ENCODE data around the gene KCND2.

The KCND2 gene

DNA sequence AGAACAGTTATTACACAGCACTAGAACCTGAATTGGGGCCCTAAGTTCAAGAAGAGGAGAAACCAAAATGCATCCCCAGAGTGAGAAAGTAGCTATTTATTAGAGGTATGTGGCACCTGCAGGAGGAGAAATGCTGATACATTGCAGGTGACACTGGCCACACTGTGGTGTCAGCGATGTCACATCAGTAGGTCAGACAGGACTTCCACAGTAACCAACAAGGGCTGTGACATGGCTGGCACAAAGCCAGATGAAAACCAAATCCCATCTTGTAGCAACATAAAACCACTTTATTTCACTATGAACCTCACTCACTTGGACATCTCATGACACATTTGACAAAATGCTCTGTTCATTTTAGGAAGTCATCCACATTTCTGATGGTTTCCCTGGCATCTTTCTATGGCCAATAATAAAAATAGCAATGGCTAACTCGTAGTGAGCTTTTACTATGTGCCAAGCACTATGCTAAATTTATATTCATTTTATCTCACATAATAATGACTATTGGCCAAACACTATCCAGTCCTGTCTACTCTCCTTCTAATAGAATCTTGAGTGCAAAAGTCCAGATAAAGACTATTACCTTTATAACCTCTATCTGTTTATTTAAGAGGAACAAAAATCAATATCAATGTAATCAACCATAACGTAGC is 430.7 kb downstream of the KCND2 start:
- no peaks in the 10 kb centered on the region for H3K27me3 ChIP-seq (ENCODE audit: control insufficient read depth, insufficient read depth, low read length)
- H2AFZ ChIP-seq: no peak overlapping the region
- H3K36me3 ChIP-seq (ENCODE audit: control insufficient read depth, insufficient read depth, low read length): no peaks in the 10 kb centered on the region
- H3K27ac ChIP-seq: no peak overlapping the region
- no peaks in the 10 kb centered on the region for H3K4me1 ChIP-seq
- H3K4me3 ChIP-seq (ENCODE audit: low read depth, low read length): no peak overlapping the region
- H3K9me3 ChIP-seq (ENCODE audit: control insufficient read depth, low read length): no peaks in the 10 kb centered on the region
- H3K9ac ChIP-seq: no peak overlapping the region
- no peaks in the 10 kb centered on the region for H3K79me2 ChIP-seq
- no peak overlapping the region for H3K4me2 ChIP-seq (ENCODE audit: low read length)
- TF ChIP-seq, protein P1, sequence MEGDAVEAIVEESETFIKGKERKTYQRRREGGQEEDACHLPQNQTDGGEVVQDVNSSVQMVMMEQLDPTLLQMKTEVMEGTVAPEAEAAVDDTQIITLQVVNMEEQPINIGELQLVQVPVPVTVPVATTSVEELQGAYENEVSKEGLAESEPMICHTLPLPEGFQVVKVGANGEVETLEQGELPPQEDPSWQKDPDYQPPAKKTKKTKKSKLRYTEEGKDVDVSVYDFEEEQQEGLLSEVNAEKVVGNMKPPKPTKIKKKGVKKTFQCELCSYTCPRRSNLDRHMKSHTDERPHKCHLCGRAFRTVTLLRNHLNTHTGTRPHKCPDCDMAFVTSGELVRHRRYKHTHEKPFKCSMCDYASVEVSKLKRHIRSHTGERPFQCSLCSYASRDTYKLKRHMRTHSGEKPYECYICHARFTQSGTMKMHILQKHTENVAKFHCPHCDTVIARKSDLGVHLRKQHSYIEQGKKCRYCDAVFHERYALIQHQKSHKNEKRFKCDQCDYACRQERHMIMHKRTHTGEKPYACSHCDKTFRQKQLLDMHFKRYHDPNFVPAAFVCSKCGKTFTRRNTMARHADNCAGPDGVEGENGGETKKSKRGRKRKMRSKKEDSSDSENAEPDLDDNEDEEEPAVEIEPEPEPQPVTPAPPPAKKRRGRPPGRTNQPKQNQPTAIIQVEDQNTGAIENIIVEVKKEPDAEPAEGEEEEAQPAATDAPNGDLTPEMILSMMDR (IDR thresholded peaks at IDR 0.05): no peak

DNA sequence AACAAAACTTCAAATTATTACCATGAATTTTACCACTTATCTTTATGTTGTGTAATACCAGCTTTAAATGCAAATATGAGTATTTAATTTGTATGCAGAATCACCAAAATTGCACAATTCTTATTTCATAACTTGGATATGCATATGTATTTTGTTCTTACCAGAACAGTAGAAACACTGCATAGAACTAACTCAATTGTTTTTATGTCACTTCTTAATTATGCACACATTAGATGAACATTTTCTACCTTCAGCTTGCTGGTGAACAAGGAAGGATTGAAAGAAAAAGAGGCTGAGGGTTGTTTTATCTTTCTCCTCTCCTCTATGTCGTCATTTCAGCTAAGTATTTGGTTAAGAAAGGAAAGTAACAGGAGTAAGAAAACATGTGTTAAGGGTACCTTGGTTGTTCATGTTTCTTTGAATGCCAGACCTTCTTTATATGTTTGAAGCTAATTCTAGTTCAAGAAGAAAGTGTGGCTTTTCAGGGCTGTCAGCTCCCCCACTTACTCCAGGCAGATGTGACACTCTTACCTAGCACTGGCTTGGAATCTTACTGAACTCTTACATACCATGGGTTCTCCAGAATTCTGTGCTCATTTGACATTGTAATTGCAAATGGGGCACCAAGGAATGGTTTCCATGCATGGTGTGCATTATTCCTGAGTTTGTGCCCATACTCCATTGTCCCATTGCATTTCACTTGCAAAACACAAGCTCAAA is 436.4 kb downstream of the KCND2 start:
- H3K9me3 ChIP-seq (ENCODE audit: control insufficient read depth, low read length): no peaks in the 10 kb centered on the region
- no peak overlapping the region for H3K9ac ChIP-seq
- H3K79me2 ChIP-seq: no peaks in the 10 kb centered on the region
- H3K27ac ChIP-seq: no peak overlapping the region
- TF ChIP-seq, protein P1 (IDR thresholded peaks at IDR 0.05): no peak
- no peaks in the 10 kb centered on the region for H3K4me1 ChIP-seq
- no peak overlapping the region for H2AFZ ChIP-seq
- no peaks in the 10 kb centered on the region for H3K36me3 ChIP-seq (ENCODE audit: control insufficient read depth, insufficient read depth, low read length)
- no peaks in the 10 kb centered on the region for H3K27me3 ChIP-seq (ENCODE audit: control insufficient read depth, insufficient read depth, low read length)
- H3K4me3 ChIP-seq (ENCODE audit: low read depth, low read length): no peak overlapping the region
- H3K4me2 ChIP-seq (ENCODE audit: low read length): no peak overlapping the region

DNA sequence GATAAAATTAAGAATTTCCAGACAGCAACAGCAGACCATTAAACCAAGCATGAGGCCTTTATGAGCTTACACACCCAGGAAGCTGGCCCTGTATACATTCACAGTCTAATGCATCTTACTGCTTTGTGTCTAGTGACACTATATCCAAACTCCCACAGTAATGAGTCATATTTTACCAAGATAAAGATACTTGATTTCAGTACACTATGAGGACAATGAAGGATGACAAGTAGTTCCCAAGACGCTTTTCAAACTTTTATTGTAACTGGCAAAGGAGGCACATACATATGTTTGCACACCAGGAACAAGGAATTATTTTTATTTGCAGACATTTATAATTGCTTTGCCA is 437.0 kb downstream of the KCND2 start:
- Histone ChIP-seq H3K9ac (no peak overlapping the region), H3K36me3 (ENCODE audit: control insufficient read depth, insufficient read depth, low read length) (no peaks in the 10 kb centered on the region), H3K4me3 (ENCODE audit: low read depth, low read length) (no peak overlapping the region), H3K4me2 (ENCODE audit: low read length) (no peak overlapping the region), H2AFZ (no peak overlapping the region), H3K4me1 (no peaks in the 10 kb centered on the region), H3K27ac (no peak overlapping the region), H3K9me3 (ENCODE audit: control insufficient read depth, low read length) (no peaks in the 10 kb centered on the region), H3K79me2 (no peaks in the 10 kb centered on the region), H3K27me3 (ENCODE audit: control insufficient read depth, insufficient read depth, low read length) (no peaks in the 10 kb centered on the region)
- TF ChIP-seq, protein P1 (IDR thresholded peaks at IDR 0.05): no peak

DNA sequence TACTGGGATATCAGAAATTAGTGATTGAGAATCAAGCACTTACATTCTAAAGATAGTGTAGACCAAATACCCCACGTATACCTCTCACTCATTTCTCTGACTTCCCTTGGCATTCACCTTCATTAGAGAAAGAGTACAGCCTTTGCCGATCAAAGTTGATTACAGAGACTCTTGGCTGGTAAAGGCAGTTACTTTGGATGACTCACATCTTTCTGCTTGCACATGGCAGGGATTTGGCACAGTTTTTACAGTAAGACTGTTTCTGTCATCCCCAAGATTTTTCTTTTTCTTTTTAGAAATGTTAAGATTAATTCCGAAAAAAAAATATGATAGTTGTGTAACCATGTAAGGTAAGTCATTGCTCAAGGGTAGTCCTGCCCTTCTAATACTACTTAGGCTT is 442.0 kb downstream of the KCND2 start:
- Histone ChIP-seq H2AFZ (no peak overlapping the region), H3K27ac (no peak overlapping the region), H3K9ac (no peak overlapping the region), H3K27me3 (ENCODE audit: control insufficient read depth, insufficient read depth, low read length) (no peaks in the 10 kb centered on the region), H3K4me2 (ENCODE audit: low read length) (no peak overlapping the region), H3K4me1 (no peaks in the 10 kb centered on the region), H3K79me2 (no peaks in the 10 kb centered on the region), H3K9me3 (ENCODE audit: control insufficient read depth, low read length) (no peaks in the 10 kb centered on the region), H3K36me3 (ENCODE audit: control insufficient read depth, insufficient read depth, low read length) (no peaks in the 10 kb centered on the region), H3K4me3 (ENCODE audit: low read depth, low read length) (no peak overlapping the region)
- TF ChIP-seq, protein P1 (IDR thresholded peaks at IDR 0.05): no peak

DNA sequence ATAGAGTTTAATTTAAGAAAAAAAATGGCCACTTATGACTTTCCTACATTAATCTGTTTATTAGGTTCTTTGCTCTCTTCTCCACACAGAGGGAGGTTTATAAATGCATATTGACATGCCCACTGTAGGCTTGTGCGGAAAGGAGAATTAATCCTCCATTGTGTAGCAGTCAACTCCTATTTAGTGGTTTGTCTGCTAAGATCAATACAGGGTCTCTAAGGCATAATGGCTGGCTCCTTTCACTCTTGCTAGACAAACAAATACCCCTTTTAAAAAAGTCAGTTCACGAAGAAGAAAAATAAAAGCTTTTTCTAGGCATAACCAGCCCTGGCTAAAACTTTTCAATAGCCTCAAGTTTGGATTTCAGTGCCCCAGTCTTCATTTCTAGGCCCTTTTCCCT is 443.3 kb downstream of the KCND2 start:
- Histone ChIP-seq H3K9me3 (ENCODE audit: control insufficient read depth, low read length) (no peaks in the 10 kb centered on the region), H2AFZ (no peak overlapping the region), H3K27me3 (ENCODE audit: control insufficient read depth, insufficient read depth, low read length) (no peaks in the 10 kb centered on the region), H3K36me3 (ENCODE audit: control insufficient read depth, insufficient read depth, low read length) (no peaks in the 10 kb centered on the region), H3K9ac (no peak overlapping the region), H3K4me1 (no peaks in the 10 kb centered on the region), H3K4me3 (ENCODE audit: low read depth, low read length) (no peak overlapping the region), H3K79me2 (no peaks in the 10 kb centered on the region), H3K27ac (no peak overlapping the region), H3K4me2 (ENCODE audit: low read length) (no peak overlapping the region)
- TF ChIP-seq, protein P1 (IDR thresholded peaks at IDR 0.05): no peak

Data from parathyroid adenoma (tissue), 2 donors.